Hematopoietic multipotent progenitor cell treated with erythropoietin and hydrocortisone succinate and interleukin-3 and kit ligand, for 15 days (in vitro differentiated cells): ENCODE data around the gene DIP2A.

Experiments used
- DNase-seq: peaks from one replicate; pipeline ENCODE4 v3.0.0-alpha.2; 2015; ENCODE audit warnings: low spot score

Gene DIP2A

GRCh38 chr21:46458315-46459023, at the start of gene DIP2A:
TSS of gene DIP2A (plus strand) at chr21:46458891. CDS start at chr21:46459132, 241 bp downstream.
- peak; percentile 98 for DNase-seq

DNA sequence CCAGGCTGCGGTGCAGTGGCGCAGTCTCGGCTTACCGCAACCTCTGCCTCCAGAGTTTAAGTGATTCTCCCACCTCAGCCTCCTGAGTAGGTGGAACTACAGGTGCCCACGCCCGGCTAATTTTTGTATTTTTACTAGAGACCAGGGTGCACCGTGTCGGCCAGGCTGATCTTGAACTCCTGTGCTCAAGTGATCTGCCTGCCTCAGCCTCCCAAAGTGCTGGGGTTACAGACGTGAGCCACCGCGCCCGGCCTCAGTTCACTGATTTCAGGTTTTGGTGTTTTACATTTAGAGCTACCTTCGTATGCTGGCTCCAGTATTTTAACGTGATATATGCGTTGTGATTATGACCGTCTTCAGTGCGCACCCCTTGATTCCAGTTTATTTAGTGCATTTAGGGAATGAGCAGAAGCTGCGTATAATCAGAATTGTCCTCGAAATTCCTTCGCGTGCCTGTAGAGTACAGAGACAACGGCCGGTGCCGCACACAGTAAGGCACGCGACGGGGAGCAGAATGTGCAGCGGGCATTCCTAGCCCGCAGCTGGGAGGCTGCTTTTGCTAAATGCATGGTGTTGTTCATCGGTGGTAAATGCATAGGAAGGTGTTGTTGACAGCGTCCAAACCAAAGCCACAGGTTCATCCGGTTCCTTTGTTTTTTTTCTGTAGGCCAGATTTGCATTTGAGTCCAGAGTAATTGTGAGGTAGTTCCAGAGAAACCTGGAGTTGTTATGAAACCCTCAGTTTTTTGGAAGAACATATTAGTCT, 48.9 kb upstream of the DIP2A start:
- DNase-seq, result no peak

DNA sequence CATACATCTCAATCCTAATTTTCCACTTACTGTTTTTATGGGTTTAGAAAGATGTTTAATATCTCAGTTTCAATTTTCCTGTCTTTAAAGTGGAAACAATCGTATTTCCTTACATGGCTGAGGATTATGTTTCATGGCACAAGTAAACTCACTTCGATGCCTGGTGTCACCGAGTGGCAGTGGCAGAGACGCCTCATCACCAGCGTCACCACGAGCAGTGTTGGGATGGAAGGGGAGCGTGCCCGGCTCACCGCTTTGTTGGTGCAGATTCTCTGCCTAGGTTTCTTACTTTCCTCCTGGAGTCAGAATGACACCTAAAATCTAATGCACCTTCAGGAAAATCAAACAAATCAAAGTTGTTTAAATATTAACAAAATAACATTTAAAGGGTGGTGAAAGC, 48.2 kb upstream of the DIP2A start:
- DNase-seq, result no peak

DNA sequence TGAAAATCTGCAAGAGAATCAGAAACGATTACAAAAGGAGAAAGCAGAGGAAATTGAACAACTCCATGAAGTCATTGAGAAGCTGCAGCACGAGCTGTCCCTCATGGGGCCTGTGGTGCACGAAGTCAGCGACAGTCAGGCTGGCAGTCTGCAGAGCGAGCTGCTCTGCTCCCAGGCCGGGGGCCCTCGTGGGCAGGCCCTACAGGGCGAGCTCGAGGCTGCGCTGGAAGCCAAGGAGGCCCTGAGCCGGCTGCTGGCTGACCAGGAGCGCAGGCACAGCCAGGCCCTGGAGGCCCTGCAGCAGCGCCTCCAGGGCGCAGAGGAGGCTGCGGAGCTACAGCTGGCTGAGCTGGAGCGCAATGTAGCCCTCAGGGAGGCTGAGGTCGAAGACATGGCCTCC, 47.5 kb upstream of the DIP2A start:
- no peak for DNase-seq

DNA sequence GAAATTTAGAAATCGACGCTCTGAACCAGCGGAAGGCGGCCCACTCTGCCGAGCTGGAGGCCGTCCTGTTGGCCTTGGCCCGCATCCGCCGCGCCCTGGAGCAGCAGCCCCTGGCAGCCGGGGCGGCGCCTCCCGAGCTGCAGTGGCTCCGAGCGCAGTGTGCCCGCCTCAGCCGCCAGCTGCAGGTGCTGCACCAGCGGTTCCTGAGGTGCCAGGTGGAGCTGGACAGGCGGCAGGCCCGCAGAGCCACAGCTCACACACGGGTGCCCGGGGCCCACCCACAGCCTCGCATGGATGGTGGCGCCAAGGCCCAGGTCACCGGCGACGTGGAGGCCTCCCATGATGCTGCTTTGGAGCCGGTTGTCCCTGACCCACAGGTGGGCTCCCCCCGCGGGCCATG, 47.0 kb upstream of the DIP2A start:
- no peak for DNase-seq

DNA sequence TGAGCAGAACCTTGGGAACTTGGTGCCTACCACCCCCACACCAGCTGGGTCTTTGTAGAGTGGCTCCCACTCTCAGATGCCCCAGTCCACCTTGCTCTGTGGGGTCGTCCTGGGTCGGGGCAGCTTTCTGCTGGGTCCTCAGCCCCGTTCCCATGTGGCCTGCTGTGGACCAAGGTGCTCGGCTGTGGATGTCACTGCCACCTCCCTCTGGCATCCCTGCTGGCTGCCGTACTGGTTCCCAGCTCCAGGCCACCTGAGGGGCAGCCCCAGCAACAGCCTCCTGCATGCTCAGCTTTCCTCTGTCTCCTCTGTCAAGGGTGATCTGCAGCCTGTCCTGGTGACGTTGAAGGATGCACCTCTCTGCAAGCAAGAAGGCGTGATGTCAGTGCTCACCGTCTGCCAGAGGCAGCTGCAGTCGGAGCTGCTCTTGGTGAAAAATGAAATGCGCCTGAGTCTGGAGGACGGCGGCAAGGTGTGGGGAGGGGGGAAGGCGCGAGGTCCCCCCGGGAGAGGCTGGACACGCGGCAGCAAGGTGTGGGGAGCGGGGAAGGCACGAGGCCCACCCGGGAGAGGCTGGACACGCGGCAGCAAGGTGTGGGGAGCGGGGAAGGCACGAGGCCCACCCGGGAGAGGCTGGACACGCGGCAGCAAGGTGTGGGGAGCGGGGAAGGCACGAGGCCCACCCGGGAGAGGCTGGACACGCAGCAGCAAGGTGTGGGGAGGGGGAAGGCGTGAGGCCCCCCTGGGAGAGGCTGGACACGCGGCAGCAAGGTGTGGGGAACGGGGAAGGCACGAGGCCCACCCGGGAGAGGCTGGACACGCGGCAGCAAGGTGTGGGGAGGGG, 45.9 kb upstream of the DIP2A start:
- DNase-seq, result no peak

DNA sequence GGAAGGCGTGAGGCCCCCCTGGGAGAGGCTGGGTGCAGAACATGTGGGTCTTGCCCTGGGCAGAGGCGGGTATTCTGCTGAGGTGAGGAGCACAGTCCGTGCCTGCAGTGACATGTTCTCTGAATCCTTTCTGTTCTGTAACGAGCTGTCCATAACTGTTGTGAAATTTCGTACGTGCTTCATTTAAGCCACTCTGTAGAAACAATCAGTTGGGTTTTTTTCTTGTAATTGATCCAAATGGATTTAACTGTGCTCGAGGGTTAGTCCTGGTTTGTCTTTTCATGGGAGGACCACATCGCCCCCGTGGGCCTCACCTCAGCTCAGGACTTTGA, 45.4 kb upstream of the DIP2A start:
- no peak for DNase-seq

DNA sequence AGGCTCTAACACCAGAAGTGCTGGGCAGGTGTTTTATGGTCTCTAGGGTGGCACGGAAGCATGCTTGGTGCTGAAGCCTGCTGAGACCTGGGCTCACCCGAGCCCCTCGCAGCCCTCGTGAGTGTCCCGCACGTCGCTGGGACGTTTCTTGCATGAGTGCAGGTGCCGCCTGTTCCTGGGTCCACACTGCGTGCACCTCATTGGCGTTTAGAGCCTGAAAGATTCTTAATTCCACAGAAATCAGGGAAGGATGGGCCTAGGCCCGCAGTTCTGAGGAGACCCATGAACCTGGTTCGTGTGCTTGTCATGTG, 43.8 kb upstream of the DIP2A start:
- no peak for DNase-seq

DNA sequence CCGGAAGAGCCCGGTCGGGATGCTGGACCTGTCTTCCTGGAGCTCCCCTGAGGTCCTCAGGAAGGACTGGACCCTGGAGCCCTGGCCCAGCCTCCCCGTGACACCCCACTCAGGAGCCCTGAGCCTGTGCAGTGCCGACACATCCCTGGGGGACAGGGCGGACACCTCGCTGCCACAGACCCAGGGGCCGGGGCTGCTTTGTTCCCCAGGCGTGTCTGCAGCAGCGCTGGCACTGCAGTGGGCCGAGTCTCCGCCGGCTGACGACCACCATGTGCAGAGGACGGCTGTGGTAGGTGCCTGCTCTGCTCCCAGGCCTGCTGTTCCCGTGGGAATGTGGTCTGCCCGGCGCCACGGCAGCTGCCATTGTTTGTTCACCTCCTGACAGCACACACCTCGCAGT, 42.1 kb upstream of the DIP2A start:
- no peak for DNase-seq

DNA sequence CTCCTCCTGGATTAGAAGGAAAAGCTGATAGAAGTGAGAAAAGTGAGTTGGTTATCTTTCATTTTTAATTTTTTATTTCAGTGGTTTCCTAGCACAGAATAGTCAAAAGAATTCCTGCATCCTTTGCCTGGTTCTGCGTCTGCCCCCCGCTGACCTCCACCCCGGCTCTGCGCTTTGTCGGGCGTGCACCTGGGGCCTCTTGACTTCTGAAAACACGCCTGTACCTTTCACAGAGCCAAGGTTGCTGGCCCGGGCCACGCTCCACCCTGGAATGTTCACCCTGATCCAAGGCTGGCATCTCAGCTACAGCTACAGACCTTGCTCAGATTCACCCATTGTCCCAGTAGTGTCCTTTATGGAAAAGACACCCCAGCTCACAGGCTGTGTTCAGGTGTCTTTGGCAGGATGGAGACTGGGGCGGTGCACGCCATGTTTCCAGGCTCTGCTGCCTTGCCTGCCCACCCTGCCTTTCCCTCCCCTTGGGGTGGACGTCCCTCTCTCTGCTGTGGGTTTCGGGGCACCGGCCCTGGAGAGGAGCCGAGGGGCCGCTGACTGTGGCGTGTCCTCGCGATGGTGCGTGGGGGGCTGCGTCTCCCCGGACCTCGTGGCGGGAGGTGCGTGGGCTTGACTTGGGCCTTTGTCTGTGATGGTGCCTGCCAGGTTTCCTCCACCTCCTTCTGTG, 40.3 kb upstream of the DIP2A start:
- DNase-seq, result no peak

DNA sequence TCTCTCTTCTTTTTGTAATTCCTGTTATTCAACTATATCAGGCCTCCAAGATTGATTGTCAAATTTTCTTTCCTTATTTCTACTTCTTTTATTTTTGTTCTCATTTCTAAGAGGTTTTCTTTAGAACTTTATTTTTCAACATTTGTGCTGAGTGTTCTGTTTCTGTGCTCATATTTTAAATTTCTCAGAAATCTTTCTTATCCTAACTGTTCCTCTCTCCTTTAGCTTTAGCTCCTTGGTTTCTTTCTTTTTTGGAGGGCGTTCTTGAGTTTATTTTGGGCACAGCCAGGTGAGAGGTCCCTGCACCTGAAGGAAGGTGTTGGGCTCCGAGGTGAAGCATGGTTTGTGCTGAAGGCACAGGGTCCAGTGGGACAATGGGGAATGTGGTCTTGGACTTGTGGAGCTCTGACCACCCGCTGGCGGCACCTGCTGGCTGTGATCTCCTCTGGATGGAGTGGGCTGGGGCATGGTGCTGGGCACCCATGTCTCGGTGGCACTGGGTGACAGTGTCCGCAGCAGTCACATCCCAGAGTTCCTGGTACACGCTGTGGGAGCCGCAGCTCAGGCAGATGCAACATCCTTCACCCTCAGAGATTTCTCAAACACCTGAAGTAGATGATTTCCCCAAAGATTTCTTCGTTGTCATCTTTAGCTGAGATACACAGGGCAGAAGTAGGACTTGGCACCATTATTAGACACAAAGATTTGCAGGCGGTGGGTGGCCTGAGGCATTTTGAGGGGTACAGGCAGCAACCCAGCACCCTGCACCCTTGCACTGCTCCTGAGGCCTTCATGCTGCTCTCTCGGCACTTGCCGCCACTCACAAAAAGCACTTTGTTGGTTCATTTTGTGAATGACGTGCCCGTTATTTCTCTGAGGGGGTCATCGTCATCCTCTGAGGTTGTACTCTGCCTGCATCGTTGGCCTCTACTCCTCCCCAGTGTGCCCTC, 38.2 kb upstream of the DIP2A start:
- no peak for DNase-seq

DNA sequence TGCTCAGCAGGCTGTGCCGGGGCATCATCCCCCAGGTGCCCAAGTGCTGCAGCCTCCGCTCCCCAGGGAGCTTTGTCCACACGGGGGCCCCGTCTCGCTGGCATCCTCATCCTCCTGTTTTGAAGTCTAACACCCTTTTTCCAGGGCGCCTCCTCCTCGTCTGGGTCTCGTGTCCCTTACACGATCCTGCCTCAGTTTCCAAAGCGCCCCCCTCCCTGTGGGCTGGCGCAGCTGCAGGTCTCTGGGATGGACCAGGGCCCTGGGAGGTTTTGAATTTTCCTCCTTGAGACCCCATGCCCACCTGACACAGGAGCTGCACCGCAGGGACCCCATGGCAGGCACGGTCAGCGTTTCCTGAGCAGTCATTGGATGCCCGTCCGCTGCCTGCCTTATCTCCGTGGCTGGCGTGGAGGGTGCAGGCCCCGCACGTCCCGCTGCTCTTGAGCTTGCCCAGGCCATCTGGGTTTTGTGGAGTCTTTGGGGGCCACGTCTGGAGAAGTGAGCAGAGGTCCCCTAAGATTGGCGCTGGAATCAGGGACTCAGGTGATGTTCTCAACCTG, 37.4 kb upstream of the DIP2A start:
- no peak for DNase-seq

GRCh38 chr21:46421756-46422555, 36.7 kb upstream of the DIP2A start:
- DNase-seq, result no peak

- no peak for DNase-seq
Observed at GRCh38 chr21:46422636-46423241, 36.0 kb upstream of the DIP2A start.

DNA sequence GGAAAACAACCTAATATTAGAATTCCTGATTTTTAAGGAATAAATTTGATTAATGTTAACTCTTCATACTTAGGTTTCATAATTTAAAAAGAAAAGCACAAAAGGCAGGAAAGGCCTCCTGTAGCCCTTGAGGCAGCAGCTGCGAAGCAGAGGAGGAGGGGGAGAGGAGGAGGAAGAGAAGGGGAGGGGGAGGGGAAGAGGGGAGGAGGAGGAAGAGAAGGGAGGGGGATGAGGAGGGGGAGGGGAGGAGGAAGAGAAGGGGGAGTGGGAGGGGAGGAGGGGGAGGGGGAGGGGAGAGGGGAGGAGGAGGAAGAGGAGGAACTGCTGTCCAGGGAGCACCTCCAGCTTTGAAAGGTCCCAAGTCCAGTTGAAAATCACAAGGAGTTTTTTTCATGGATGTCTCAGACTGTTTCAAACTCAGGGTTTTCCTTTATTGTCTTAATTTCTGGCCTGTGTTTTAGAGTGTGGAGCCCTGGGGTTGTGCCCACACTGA, 35.1 kb upstream of the DIP2A start:
- DNase-seq, result no peak

GRCh38 chr21:46424039-46424591, 34.6 kb upstream of the DIP2A start:
- DNase-seq, result no peak

GRCh38 chr21:46424621-46425020, 34.1 kb upstream of the DIP2A start:
- DNase-seq, result no peak

DNA sequence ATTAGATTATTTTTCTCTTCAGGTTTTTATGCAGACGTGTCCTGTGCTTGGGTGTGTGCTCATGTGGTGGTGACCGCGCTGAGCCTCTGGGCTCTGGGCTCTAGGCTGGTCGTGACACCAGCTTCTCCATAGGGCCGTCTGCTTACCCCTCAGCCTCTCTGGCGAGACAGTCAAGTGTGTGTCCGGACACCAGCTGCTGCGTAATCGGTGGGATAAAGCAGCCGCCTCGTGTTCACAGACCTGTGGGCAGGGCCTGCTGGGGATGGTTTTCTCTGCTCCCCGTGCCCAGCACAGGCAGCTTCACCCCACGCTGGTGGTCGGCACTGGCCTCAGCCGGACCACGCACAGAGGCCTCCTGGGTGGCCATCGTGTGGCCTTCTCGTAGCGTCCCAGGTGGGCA, 33.6 kb upstream of the DIP2A start:
- no peak for DNase-seq

GRCh38 chr21:46425571-46425970, 33.1 kb upstream of the DIP2A start:
- DNase-seq, result no peak
